GM21825 (cell line): ENCODE measurements around the gene FOXP1.

Experiments used
- ATAC-seq: cut with Tn5 transposase; IDR thresholded peaks from one replicate; pipeline ENCODE4 v1.9.1; 2021; ENCODE audit warnings: mild to moderate bottlenecking, moderate library complexity; ENCODE audit not compliant: unreplicated experiment

Gene FOXP1

DNA sequence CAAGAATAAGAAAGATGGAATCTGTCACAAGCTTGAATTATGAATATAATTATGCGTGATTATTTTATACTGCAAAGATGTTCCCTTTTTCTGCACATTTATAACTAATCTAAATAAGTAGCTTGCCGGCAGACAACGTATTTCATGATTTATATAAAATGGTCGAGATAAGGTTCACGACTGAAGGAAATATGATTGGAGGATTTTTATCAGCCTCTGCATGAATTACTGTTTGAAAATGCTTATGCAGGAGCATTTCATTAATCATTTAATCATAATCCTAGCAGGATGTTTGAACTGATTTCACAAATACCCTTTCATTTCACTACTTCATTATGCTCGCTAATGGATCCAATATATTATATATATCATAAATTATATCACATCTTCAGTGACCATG, 580.0 kb downstream of the FOXP1 start:
- no peak for ATAC-seq

DNA sequence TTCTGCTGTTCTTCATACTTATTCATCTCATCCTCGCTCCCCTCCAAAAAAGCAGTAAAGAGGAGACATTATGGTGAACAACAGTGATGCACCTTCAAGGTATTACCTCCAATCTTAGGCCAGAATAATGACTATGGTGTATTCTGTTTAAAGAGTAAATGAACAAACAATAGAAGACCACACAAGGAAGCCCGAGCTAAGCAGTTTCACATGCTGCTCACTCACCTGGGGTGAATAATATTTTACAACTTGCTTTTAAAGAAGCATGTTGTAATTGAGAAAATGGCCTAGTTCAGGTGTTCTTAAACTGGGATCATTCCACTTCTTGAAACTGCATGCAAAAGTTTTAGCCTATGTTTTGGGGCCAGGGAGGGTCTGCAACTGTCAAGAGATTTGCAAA, 581.2 kb downstream of the FOXP1 start:
- no peak for ATAC-seq

DNA sequence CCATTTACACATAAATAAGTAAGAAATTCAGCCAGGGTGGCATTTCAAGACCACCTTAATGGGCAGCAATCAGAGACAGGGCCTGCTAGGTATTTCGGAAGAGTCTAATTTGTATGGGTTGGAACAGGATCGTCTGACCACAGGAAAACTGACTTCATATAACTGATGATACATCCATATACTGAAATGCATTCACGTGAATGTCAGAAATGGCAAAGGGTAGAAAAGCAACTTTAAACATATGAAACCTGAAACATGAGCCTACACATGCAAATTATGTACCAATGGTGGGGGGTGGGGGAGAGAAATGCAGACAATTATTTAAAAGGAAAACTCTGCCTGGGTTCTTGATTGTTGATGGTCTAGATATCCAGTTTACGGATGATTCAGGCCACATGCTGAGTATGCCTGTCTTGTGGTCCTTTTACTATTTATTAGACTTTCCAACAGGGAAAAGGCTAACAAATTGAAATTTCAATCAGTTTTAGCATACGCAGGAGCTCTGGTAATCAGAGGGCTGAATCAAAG, 582.2 kb downstream of the FOXP1 start:
- ATAC-seq: no peak

DNA sequence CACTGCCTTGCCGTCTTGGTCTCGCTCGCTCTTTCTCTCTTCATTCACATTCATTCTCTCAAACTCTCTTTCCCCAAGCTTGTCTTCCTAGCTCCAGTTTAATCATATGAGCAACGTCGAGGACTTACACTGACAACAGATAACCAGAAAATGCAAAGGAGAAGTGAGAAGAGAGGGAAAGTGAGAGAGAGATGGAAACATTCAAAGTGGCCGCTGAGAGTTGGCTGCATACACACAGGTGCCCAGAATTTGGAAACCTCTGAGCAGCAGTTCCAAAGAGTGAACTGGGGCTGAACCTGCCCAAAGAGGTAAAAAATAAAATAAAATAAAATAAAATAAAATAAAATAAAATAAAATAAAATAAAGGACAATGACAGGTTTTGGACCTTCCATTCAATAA, 583.0 kb downstream of the FOXP1 start:
- no peak for ATAC-seq

DNA sequence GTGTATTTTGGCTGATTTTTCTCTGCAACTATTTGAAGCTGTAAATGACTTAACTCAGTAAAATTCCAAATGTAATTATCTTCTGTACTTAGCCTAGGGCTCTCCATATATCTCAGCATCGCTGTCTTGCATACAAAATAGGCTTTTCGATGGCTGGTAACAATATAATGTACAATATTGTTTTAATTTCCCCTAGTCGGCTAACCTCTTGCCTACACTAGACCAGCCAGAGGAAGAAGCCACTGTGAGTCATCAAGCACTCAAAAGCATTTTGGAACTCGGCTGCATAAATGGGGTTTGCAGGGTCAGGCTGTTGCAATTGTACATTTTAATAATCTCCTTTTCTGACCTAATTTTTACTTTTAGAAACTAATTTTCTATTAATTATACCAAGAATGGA, 583.8 kb downstream of the FOXP1 start:
- ATAC-seq: no peak

DNA sequence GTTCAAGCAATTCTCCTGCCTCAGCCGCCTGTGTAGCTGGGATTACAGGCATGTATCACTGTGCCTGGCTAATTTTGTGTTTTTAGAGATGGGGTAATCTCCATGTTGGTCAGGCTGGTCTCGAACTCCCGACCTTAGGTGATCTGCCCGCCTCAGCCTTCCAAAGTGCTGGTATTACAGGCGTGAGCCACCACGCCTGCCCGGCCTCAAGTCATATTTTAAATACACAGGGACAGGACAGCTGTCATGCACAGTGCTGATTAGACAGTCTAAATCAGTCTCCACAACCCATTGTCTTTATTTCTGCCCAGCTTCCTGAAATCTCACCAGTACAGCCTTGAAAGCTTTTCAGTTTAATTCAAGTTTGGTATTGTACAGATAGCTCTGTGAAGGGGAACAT, 587.4 kb downstream of the FOXP1 start:
- no peak for ATAC-seq

DNA sequence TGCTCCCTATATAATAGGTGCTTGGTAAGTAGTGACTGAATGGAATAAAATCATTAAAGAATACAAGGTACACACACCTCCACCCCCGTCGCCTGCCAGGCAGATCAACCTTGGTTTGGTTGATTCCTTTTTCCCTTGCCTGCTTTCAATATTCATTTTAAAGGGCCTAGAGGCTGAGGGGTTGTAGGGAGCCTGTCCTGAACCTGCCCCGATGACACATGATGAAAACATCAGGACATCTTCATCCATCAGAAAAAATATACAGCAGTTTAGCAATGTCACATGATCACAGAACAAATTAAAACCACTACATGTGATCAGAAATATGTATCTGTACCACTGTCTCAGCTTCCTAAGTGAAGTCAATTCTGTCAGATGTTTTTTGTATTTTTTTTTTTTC, 588.9 kb downstream of the FOXP1 start:
- no peak for ATAC-seq

DNA sequence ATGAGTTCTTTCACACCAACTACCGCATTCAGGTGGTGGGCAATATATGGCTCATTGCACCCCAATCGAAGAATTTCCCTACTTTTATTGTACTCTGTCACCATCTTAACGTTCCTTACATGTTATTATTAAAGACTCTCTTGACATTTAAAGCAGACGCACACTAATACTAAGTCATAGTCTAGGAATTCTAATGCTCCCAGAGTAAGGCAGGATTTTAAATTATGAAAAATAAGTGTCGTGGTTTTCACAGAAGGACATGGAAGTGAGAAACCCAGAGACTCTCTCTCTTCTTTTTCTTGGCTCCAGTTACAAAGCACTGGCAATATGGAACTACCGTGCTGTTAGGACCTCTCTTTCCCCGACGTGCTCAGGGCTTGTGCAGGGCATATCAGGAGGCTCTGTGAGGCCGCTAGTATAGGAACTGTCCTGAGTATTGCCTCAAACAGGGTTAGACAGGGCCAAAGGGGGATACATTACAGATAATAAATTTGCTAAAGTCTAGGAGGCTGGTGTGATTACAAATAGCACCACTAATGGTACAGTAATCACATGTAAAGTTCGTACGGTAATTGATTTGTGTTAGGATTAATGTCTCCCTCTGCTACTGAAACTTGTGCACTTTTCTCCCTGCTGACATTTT, 590.8 kb downstream of the FOXP1 start:
- no peak for ATAC-seq

DNA sequence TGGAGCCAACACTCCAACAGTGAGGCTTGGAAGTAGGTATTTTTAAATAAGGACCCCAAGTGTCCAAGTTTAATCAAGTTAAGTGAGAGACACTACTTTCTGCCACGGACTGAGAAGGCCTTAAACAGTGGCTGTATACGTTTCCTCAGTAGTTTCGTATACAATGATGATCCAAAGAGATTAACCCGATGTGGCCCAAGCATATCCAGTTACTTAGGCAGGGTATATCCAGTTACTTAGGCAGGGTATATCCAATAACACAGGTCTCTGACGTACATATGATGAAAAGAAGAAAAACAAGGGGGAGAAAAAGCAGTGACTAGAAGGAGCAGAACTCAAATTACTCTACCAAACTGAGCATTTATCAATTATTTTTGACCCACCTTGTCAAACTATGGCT, 591.4 kb downstream of the FOXP1 start:
- ATAC-seq: no peak

DNA sequence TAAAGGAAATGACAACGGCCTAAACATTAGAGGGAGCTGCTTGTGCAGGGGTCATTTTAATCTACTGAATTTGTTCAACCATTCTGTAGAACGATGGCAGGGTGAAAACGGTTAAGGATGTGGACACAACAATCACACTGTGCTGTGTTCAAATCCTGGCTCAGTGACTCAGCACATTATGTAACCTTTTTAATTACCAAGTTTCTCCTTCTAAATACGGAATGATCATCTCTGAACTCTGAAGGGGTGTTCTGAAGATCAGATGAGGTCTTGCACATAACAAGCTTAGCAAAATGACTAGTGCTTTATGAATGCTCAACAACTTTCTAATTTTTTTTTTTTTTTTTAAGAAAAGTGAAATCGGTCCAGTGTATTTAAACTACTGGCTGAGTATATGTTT, 592.8 kb downstream of the FOXP1 start:
- ATAC-seq: no peak

DNA sequence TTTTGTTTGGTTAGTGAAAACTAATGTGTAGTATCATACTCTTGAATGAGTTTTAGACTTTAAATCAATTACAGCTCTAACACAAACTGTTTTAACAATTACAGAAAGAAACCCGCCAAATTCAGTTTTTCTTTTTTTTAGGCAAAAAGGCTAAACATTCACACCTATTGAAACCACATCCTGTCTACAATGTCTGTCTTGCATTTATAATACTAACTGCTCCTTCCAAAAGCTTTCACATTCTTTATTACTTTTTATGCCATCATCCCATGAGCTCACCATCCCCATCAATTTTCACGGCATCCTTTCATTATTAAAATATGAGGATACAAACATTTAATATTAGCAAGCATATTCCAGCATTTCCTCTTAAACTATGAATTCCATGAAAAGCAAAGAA, 593.3 kb downstream of the FOXP1 start:
- ATAC-seq: no peak

DNA sequence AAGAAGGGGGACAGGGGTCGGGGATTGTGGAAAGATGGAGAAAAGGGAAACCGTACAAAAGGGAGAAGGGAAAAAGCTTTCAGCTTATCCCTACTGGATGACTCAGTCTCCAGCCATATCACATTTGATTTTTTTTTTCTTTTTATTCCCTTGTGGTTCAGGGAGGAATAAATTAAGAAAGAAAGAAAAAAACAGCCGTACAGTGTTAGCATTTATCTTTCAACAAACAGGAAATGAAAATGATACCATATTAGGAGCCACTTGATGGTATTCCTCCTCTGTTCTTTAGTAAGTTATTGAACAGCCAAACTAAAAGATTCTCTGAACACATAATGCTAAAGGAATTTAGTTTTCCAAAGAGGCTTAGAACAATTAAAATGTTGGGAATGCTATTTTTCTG, 594.4 kb downstream of the FOXP1 start:
- no peak for ATAC-seq

DNA sequence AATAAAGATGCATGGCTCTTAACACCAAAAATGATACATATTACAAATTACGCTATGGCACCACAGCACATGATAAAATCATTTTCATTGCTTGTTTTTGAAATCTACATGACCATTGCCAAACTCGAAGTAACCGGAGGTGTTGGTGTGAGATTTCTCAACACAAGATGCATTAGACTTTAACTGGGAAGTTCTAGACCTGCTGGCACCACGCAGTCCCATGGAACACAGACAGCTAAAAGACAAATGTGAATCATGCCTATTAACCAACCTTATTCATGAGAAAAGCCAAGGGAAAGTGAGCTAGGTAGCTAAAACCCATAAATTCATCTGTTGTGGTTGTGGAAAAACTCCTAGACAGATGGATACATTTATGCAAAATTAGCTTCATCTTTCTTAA, 595.4 kb downstream of the FOXP1 start:
- ATAC-seq: no peak

DNA sequence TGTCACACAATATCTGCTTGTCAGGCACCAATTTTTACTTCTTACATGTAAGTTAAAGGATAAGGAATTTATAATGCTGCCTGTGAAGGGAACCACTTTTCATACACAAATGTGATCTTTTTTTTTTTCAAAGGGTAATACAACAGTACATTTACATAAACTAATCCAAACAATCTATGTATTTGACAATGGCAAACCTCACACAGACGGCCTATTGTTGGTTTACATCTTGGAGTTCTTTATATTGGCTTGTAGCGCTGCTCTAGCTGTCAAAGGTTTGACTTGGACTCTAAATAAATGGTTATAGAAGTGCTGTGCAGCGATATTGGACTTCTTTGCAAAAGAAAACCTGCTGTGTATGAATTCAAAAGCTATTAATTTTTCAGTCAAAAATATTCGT, 598.0 kb downstream of the FOXP1 start:
- no peak for ATAC-seq

DNA sequence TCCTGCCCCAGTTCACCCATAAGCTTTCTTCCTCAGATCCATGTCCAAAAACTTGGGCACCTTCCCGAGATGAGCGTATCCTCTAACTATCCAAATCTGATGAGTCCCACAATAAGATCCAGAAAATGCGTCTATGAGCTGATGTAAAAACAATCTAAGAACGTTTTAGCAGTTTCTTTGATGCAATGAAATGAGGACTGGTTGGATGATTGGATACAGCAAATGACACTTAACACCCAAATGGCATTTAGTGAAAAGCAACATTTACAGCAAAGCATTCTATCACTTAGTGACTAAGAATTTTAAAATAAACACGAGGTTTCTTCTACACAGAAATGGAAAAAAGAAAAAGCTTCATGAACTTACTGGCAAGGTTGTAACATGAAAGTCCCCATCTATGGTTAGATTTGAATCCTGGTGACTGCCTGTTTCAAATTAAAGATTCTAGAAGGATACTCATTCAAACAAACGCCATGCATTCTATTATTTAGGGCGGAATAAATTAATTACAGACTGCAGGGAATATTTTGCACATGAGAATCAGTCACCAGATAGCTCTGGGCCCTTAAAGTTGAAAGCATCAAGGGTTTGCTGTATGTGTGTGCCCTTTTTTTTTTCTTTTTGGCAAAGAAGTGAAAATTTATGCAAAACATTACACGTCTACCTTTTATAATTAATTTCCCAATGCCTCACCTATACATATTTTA, 598.6 kb downstream of the FOXP1 start:
- no peak for ATAC-seq

DNA sequence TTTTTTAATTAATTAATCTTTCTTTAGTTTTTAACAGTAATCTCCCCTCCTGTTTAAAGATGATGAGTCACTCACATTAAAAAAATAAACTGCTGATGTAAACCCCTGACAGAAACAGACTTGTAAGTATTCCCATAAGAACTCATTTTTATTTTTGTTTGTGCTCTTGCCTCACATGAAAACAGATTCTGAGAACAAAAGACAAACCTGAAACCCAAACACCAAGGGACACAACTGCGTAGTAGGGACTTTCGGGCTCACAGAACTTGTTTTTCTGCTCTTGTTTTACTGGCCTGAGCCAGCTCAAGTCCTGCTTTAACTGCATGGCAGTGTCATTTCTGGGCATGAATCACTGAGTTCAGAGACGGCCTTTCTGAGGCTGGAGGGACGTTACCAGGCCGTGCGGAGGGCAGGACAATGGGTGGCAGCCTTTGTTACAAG, 600.8 kb downstream of the FOXP1 start:
- ATAC-seq: peak; percentile 75

DNA sequence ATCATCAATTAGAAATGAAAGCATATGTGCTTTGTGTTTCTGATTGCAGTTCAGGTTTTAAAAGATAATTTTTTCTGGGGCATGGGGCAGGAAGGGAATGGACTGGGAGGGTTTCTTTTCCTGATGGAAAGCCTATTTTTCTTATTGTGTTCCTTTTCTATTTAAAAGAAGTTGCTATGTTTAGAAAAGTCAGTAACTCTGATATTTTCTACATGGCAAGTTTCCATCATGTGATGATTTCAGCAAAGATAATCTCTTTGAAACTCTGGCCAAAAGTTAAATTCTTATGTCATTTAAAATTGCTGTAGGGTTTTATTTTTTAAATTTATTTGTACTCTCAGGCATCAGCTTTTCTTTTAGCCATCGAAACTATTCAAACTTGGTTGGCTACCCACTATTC, 601.2 kb downstream of the FOXP1 start:
- ATAC-seq: no peak

DNA sequence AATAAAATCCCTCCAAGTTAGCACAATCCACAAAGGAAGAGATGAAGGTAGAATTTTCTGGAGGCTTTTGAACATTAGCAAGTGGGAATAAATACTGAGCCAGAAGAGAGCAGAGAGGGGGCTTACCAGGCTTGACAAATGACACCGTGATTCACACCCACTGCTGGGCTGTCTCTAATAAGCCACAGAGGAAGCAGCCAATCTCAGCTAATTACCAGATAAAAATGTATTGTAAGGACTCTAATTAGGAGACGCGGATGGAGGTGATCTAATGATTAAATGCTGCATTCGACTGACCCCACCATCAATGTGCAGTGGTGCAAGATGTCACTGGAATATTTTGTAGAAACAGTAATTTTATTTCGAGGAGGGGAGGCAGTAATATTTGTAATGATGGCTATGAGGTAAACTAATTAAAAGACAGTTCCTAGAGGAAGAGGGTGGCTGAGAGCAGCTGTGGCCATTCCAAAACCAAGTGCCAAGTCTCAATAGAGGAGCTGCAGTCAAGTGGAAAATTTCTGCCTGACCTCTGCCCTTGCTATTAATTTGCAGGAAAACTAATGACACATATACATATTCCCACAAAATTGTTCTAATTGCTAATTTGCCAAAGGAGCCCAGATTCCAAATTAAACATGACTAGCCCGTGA, 602.2 kb downstream of the FOXP1 start:
- ATAC-seq: no peak

DNA sequence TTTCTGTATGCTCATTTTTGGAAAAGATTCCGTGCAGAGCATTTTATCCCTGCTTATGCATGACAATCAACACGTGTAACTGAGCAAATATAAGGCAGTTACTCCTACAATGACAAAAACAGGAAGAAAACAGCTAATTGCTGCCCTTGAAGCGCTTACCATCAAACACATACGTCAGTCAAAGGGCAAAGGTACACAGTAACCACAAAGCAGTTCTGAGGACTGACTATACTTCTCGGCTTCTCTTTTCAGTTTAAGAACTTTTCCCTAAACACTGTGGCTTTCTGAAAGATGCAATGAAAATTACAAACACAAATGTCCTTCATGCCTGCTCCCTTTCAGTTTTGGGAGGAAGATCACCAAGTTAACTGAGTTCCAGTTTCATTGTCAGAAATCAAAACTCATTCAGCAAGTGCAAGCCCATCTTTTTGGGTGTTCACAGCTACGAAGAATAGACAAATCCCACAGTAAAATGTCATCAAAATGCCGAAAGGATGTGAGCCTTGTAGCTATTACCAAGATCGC, 602.8 kb downstream of the FOXP1 start:
- ATAC-seq: no peak

DNA sequence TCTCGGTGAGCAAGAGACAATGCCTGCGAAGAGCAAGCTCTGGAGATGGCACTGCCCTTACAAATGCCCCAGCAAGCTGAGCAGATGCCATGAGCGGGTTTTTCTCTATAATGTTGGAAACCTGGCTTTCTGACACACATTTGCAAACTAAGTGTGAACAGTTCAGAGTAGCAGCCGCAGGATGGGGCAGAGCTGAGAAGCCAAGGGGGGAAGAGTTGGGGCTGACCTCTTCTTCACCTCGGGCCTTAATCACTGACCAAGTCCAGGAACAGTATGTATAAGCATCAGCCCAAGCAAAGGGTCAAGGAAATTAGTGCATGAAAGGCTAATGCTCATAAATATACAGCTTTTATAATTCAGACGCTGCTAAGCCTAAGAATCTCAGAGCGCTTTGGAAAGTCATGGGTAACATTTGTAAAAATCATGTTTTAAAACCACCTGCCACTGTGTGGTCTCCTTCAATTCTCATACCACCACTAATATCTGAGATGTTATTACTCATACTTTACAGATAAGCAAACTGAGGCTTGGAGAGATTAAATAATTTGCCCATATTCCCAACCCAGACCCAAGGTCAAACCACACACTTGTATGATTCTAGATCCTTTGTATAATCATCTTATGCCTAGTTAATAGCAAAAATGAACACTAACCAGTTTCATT, 603.4 kb downstream of the FOXP1 start:
- no peak for ATAC-seq

DNA sequence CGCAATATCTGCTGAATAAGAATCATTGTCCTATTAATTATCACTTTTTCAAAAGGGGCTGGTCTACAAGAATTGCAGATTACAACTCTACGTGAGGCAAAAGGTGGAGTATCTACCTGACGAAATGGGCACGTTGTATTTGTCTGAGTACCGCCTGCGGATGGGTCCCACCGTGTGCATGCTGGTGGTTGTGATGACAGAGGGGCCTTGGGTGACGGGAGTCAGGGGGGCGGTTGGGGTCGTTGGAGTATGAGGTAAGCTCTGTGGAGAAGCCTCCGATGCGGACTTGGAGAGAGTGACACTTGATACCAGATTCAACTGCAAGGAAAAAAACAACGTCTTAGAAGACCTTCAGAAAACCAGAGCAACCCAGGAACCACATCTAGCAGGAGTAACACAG, 605.8 kb downstream of the FOXP1 start:
- ATAC-seq: no peak
